Measurements from ENCODE around the gene DCTPP1. TPM values are rescaled to one million over a fixed set of nuclear protein-coding genes. Genes with fewer than 3 reads are reported as not detected.

DCTPP1 gene
- total and polyA plus RNA-seq, 12 donors, result 12.0 to 42.6 (median 29.7) TPM

DNA sequence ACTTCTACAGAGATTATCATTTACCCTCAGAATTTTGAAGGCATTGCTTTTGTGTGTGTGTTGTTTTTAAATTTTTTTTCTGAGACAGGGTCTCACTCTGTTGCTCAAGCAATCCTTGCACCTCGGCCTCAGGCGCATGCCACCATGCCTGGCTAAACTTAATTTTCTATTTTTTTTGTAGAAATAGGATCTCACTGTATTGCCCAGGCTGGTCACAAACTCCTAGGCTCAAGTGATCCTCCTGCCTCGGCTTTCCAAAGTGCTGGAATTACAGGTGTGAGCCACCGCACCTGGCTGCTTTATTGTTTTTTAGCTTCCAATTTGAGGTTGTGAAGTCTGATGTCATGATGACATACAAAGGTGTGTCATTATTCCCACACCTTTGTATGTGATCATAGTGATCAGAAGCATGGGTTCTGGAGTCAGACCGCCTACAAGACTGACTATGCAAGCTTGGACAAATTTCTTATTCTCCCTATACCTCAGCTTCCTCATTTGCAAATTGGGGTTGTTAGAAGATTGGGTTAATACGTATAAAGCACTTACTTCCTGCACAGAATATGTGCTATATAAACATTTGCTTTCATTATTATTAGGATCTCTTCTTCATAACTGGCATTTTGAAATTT is 10.0 kb upstream of the DCTPP1 start:
- DNase-seq, result no peak
- H3K27me3 ChIP-seq, result no peaks in the 10 kb centered on the region
- ATAC-seq, result no peak
- intact Hi-C loops (cut with DNase I), result loop anchor here in 8 of 10 donors (5.0 to 10.0 kb wide), 7 partner anchors 45 to 195 kb away; partner anchors contain the start of genes ZNF768 (in 2 of the 8) and ZNF688 (in 1 of the 8)
- H3K4me3 ChIP-seq, result no peak overlapping the region
- 82 to 90% methylated on average over 6 of the region's 6 CpGs for WGBS, 2 donors
- H3K27ac ChIP-seq, result no peak overlapping the region
- H3K4me1 ChIP-seq, result peaks cover 0 to 22% (median 14%) of the 10 kb centered on the region in 9 donors
- H3K9me3 ChIP-seq, result no peaks in the 10 kb centered on the region
- TF ChIP-seq, protein P1, sequence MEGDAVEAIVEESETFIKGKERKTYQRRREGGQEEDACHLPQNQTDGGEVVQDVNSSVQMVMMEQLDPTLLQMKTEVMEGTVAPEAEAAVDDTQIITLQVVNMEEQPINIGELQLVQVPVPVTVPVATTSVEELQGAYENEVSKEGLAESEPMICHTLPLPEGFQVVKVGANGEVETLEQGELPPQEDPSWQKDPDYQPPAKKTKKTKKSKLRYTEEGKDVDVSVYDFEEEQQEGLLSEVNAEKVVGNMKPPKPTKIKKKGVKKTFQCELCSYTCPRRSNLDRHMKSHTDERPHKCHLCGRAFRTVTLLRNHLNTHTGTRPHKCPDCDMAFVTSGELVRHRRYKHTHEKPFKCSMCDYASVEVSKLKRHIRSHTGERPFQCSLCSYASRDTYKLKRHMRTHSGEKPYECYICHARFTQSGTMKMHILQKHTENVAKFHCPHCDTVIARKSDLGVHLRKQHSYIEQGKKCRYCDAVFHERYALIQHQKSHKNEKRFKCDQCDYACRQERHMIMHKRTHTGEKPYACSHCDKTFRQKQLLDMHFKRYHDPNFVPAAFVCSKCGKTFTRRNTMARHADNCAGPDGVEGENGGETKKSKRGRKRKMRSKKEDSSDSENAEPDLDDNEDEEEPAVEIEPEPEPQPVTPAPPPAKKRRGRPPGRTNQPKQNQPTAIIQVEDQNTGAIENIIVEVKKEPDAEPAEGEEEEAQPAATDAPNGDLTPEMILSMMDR (IDR thresholded peaks at IDR 0.05), result no peak
- H3K36me3 ChIP-seq, result peaks cover 0 to 22% (median 10%) of the 10 kb centered on the region in 9 donors

DNA sequence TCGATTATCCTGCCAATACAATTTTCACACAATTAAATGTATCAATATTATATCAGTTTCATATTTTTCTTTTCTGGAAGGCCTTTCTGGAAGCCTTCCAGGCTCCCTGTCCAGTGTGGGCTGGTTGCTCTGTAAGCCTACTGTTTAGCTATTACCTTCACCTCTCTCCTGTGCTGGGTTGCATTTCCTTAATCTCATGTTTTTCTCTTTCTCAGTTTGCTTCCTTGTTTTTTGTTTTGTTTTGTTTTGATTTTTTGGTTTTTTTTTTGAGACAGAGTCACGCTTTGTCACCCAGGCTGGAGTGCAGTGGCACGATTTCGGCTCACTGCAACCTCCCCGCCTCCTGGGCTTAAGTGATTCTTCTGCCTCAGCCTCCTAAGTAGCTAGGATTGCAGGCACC is 9.0 kb upstream of the DCTPP1 start:
- Histone ChIP-seq H3K4me1 (peaks cover 0 to 12% (median 6%) of the 10 kb centered on the region in 9 donors), H3K27ac (no peak overlapping the region), H3K36me3 (peaks cover 0 to 16% (median 10%) of the 10 kb centered on the region in 9 donors), H3K4me3 (no peak overlapping the region), H3K9me3 (no peaks in the 10 kb centered on the region), H3K27me3 (no peaks in the 10 kb centered on the region)
- no peak for ATAC-seq
- DNase-seq, result no peak
- TF ChIP-seq, protein P1 (IDR thresholded peaks at IDR 0.05), result no peak
- intact Hi-C loops (cut with DNase I), result loop anchor here in 3 of 10 donors (10.0 kb wide), 3 partner anchors 46 to 196 kb away; no protein-coding TSS in a partner anchor
- WGBS, 2 donors, result 94 to 97% methylated on average over 5 of the region's 5 CpGs

DNA sequence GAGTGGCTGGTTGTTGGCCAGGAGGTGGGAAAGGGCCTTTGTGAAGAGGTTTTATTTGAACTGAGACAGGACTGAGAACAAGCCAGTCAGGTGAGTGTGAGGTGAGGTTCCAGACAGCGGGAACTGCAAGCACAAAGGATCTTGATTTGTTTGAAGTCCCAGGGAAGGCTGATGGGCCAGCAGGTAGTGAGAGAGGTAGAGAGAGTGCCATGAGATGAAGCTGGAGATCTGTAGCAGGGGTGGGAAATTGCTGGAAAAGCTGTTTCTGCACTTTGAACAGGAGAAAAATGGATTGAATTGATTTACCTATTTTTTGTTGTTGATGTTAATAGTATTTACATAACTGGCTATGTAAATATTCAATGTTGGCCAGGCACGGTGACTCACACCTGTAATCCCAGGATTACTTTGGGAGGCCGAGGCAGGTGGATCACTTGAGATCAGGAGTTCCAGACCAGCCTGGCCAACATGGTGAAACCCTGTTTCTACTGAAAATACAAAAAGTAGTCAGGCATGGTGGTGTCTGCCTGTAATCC is 7.7 kb upstream of the DCTPP1 start:
- H3K27me3 ChIP-seq, result no peaks in the 10 kb centered on the region
- peaks cover 0 to 3% (median 0%) of the 10 kb centered on the region in 9 donors for H3K36me3 ChIP-seq
- no peak overlapping the region for H3K27ac ChIP-seq
- WGBS, 2 donors, result 75 to 79% methylated on average over 3 of the region's 3 CpGs
- H3K4me3 ChIP-seq, result no peak overlapping the region
- peaks cover 0 to 3% (median 0%) of the 10 kb centered on the region in 9 donors for H3K4me1 ChIP-seq
- no peaks in the 10 kb centered on the region for H3K9me3 ChIP-seq
- intact Hi-C loops (cut with DNase I), result loop anchor here in 3 of 10 donors (10.0 kb wide), 3 partner anchors 47 to 197 kb away; no protein-coding TSS in a partner anchor
- ATAC-seq, result no peak
- TF ChIP-seq, protein P1 (IDR thresholded peaks at IDR 0.05), result no peak
- DNase-seq, result no peak

DNA sequence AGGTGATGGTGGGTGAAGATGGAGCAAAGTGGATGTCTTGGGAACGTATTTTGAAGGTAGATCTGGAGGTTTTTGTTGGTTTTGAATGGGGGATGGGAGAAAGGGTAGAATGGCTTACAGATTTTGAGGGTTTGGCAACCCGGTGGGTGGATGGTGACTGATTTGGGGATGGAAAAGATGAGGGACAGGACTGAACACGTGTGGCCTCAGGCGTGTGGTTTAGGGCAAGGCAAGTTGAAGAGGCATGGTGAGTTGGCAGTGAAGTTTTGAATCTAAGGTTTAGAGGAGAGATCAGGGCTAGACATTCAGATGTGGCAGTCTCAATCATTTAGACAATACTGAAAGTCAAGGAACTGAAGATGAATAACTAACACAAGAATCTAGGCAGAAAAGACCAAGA is 5.0 kb upstream of the DCTPP1 start:
- Histone ChIP-seq H3K9me3 (no peaks in the 10 kb centered on the region), H3K27me3 (no peaks in the 10 kb centered on the region), H3K4me1 (peaks cover 3 to 11% (median 6%) of the 10 kb centered on the region in 9 donors), H3K4me3 (no peak overlapping the region), H3K27ac (no peak overlapping the region), H3K36me3 (no peaks in the 10 kb centered on the region)
- TF ChIP-seq, protein P1 (IDR thresholded peaks at IDR 0.05), result no peak
- intact Hi-C loops (cut with DNase I), result loop anchor here in 5 of 10 donors (5.0 to 10.0 kb wide), 5 partner anchors 50 to 200 kb away; partner anchors contain the start of gene ZNF768 (in 1 of the 5)
- WGBS, 2 donors, result 70 to 71% methylated on average over 4 of the region's 4 CpGs
- no peak for DNase-seq
- ATAC-seq, result no peak
